Naive thymus-derived CD8-positive, alpha-beta T cell (primary cell): ENCODE results near the gene SPEN. TPM values are rescaled to one million over a fixed set of nuclear protein-coding genes. Genes with fewer than 3 reads are reported as not detected.

Experiments
- ATAC-seq, 2 donors: fragments of 150-1000 bp; cut with Tn5 transposase in 1 of 2; sonication (Bioruptor Pico), chemical (Tn5 transposase) in 1 of 2; 1 replicate in 1 of 2; 2 replicates in 1 of 2; pipeline ENCODE4 v1.10.0; 2021; ENCODE audit warnings: mild to moderate bottlenecking in 2 of 2, moderate library complexity in 2 of 2
- POLR2A ChIA-PET: fragments of 350-600 bp; sonication (Branson Sonifier 250); formaldehyde crosslinking; loops from one replicate; lab custom pipeline; 2021; ENCODE audit warnings: antibody characterized with exemption; lab: Charles Lee
- DNase-seq, 10 donors: peaks; one replicate each; pipeline versions ENCODE4 v3.0.0 to v3.0.0-alpha.2; 2020 to 2022
- H3K27ac Mint-ChIP-seq, 10 donors: one replicate each; pipeline ENCODE4 v1.8.0; 2020 to 2022; ENCODE audit warnings: mild to moderate bottlenecking in 10 of 10, mixed read lengths in 10 of 10, moderate library complexity in 4 of 10, inconsistent platforms in 1 of 10
- H3K27me3 Mint-ChIP-seq, 5 donors: one replicate each; pipeline ENCODE4 v1.8.0; 2021 to 2022; ENCODE audit warnings: mixed read lengths in 5 of 5
- H3K36me3 Mint-ChIP-seq, 3 donors: one replicate each; pipeline ENCODE4 v1.8.0; 2020 to 2022; ENCODE audit warnings: mixed read lengths in 3 of 3, mild to moderate bottlenecking in 2 of 3, inconsistent platforms in 1 of 3
- H3K4me1 Mint-ChIP-seq, 4 donors: one replicate each; pipeline ENCODE4 v1.8.0; 2021 to 2022; ENCODE audit warnings: mixed read lengths in 4 of 4
- H3K4me3 Mint-ChIP-seq, 10 donors: one replicate each; pipeline ENCODE4 v1.8.0; 2020 to 2022; ENCODE audit warnings: mild to moderate bottlenecking in 10 of 10, mixed read lengths in 10 of 10, moderate library complexity in 6 of 10, inconsistent platforms in 1 of 10
- H3K9me3 Mint-ChIP-seq, 9 donors: one replicate each; pipeline ENCODE4 v1.8.0; 2020 to 2022; ENCODE audit warnings: mixed read lengths in 9 of 9, mild to moderate bottlenecking in 3 of 9, inconsistent platforms in 1 of 9, moderate library complexity in 1 of 9
- polyA plus RNA-seq, 3 donors: library from polyadenylated mRNA; unstranded; fragments of 300-500 nt; fragmentation: Illumina TruSeq; gene quantifications; one replicate each; pipeline ENCODE4 v1.2.3, GENCODE V29; 2021
- total RNA-seq, 8 experiments: library from RNA in 2 of 8; stranded (reverse) in 2 of 8; gene quantifications; one replicate each; pipeline ENCODE4 v1.2.3 and lab custom pipeline; 2021 to 2026

The SPEN gene
- total and polyA plus RNA-seq, 5 experiments from 2014 or later: 4.0 to 88.3 (median 38.0) TPM

- H3K4me3 Mint-ChIP-seq: peak overlapping the region in 7 of 10 donors; percentile 12 to 66 (median 30)
- POLR2A ChIA-PET: interaction anchor here (1.6 kb wide), 1 partner anchor 115 kb away, joined by 4 read pairs; no protein-coding TSS in a partner anchor
- DNase-seq: no peak
- H3K9me3 Mint-ChIP-seq: no peaks in the 10 kb centered on the region
- no peak for ATAC-seq
- H3K4me1 Mint-ChIP-seq: peaks cover 26 to 63% (median 50%) of the 10 kb centered on the region in 4 donors
- peaks cover 0 to 36% (median 3%) of the 10 kb centered on the region in 3 donors for H3K36me3 Mint-ChIP-seq
- H3K27me3 Mint-ChIP-seq: no peaks in the 10 kb centered on the region
- H3K27ac Mint-ChIP-seq: peak overlapping the region; percentile 64 to 95 (median 88)
These were observed 101.3 kb downstream of the SPEN start for GRCh38 chr1:15948595-15949452.

- Mint-ChIP-seq H3K36me3 (peaks cover 0 to 36% (median 3%) of the 10 kb centered on the region in 3 donors), H3K4me3 (peak overlapping the region in 9 of 10 donors; percentile 10 to 66 (median 36)), H3K27ac (peak overlapping the region; percentile 70 to 95 (median 91)), H3K27me3 (no peaks in the 10 kb centered on the region), H3K9me3 (no peaks in the 10 kb centered on the region), H3K4me1 (peaks cover 28 to 71% (median 58%) of the 10 kb centered on the region in 4 donors)
- peak; percentile 31 to 77 (median 50) for DNase-seq
- ATAC-seq: peak; percentile 76 to 82
- POLR2A ChIA-PET: interaction anchor here (1.4 to 1.6 kb wide), 2 partner anchors 26 to 115 kb away, joined by 4 to 5 read pairs; partner anchors contain the start of gene ZBTB17
These were observed 102.1 kb downstream of the SPEN start for GRCh38 chr1:15949453-15950245.

GRCh38 chr1:15950302-15950701 is 102.8 kb downstream of the SPEN start:
- no peaks in the 10 kb centered on the region for H3K27me3 Mint-ChIP-seq
- peak overlapping the region in 8 of 10 donors; percentile 11 to 67 (median 46) for H3K4me3 Mint-ChIP-seq
- peaks cover 0 to 33% (median 3%) of the 10 kb centered on the region in 3 donors for H3K36me3 Mint-ChIP-seq
- H3K9me3 Mint-ChIP-seq: no peaks in the 10 kb centered on the region
- ATAC-seq: peak; percentile 18 to 20
- POLR2A ChIA-PET: interaction anchor here (1.4 to 1.6 kb wide), 2 partner anchors 25 to 116 kb away, joined by 4 to 5 read pairs; partner anchors contain the start of gene ZBTB17
- H3K27ac Mint-ChIP-seq: peak overlapping the region; percentile 70 to 95 (median 91)
- peak in 1 of 10 donors; percentile 55 for DNase-seq
- H3K4me1 Mint-ChIP-seq: peaks cover 28 to 74% (median 63%) of the 10 kb centered on the region in 4 donors

- H3K4me1 Mint-ChIP-seq: peaks cover 28 to 79% (median 66%) of the 10 kb centered on the region in 4 donors
- H3K4me3 Mint-ChIP-seq: peak overlapping the region in 8 of 10 donors; percentile 16 to 67 (median 54)
- peaks cover 0 to 33% (median 3%) of the 10 kb centered on the region in 3 donors for H3K36me3 Mint-ChIP-seq
- ATAC-seq (peak in 1 of 2 donors; percentile 38), DNase-seq (peak in 2 of 10 donors; percentile 19 to 65)
- H3K27ac Mint-ChIP-seq: peak overlapping the region; percentile 70 to 95 (median 91)
- H3K9me3 Mint-ChIP-seq: no peaks in the 10 kb centered on the region
- no peaks in the 10 kb centered on the region for H3K27me3 Mint-ChIP-seq
- POLR2A ChIA-PET: interaction anchor here (1.4 to 1.6 kb wide), 2 partner anchors 25 to 117 kb away, joined by 4 to 5 read pairs; partner anchors contain the start of gene ZBTB17
These were observed 103.3 kb downstream of the SPEN start for GRCh38 chr1:15950763-15951295.

- H3K27ac Mint-ChIP-seq: peak overlapping the region; percentile 40 to 95 (median 91)
- H3K36me3 Mint-ChIP-seq: peaks cover 0 to 29% (median 3%) of the 10 kb centered on the region in 3 donors
- peaks cover 35 to 86% (median 73%) of the 10 kb centered on the region in 4 donors for H3K4me1 Mint-ChIP-seq
- no peaks in the 10 kb centered on the region for H3K9me3 Mint-ChIP-seq
- POLR2A ChIA-PET: no interaction called here
- DNase-seq (peak in 1 of 10 donors; percentile 61), ATAC-seq (no peak)
- H3K4me3 Mint-ChIP-seq: peak overlapping the region in 5 of 10 donors; percentile 10 to 65 (median 43)
- no peaks in the 10 kb centered on the region for H3K27me3 Mint-ChIP-seq
These were observed 104.0 kb downstream of the SPEN start for GRCh38 chr1:15951341-15952153.

- Mint-ChIP-seq H3K27ac (peak overlapping the region in 9 of 10 donors; percentile 27 to 95 (median 86)), H3K4me3 (peak overlapping the region in 2 of 10 donors; percentile 7 to 43), H3K9me3 (no peaks in the 10 kb centered on the region), H3K4me1 (peaks cover 41 to 88% (median 81%) of the 10 kb centered on the region in 4 donors), H3K36me3 (peaks cover 0 to 27% (median 2%) of the 10 kb centered on the region in 3 donors), H3K27me3 (no peaks in the 10 kb centered on the region)
- ATAC-seq (no peak), DNase-seq (peak in 1 of 10 donors; percentile 60)
- POLR2A ChIA-PET: no interaction called here
These were observed 105.1 kb downstream of the SPEN start for GRCh38 chr1:15952317-15953258.

GRCh38 chr1:15953294-15953771 is 105.8 kb downstream of the SPEN start:
- no peak overlapping the region for H3K4me3 Mint-ChIP-seq
- ATAC-seq (no peak), DNase-seq (peak in 1 of 10 donors; percentile 55)
- POLR2A ChIA-PET: no interaction called here
- H3K27me3 Mint-ChIP-seq: no peaks in the 10 kb centered on the region
- no peaks in the 10 kb centered on the region for H3K9me3 Mint-ChIP-seq
- H3K36me3 Mint-ChIP-seq: peaks cover 0 to 25% (median 0%) of the 10 kb centered on the region in 3 donors
- peaks cover 46 to 87% (median 86%) of the 10 kb centered on the region in 4 donors for H3K4me1 Mint-ChIP-seq
- H3K27ac Mint-ChIP-seq: peak overlapping the region in 5 of 10 donors; percentile 19 to 80 (median 65)

- H3K4me3 Mint-ChIP-seq: no peak overlapping the region
- H3K4me1 Mint-ChIP-seq: peaks cover 49 to 90% (median 87%) of the 10 kb centered on the region in 4 donors
- DNase-seq: no peak
- H3K27ac Mint-ChIP-seq: peak overlapping the region in 7 of 10 donors; percentile 19 to 80 (median 63)
- peaks cover 0 to 24% (median 0%) of the 10 kb centered on the region in 3 donors for H3K36me3 Mint-ChIP-seq
- POLR2A ChIA-PET: no interaction called here
- H3K9me3 Mint-ChIP-seq: no peaks in the 10 kb centered on the region
- no peaks in the 10 kb centered on the region for H3K27me3 Mint-ChIP-seq
- ATAC-seq: no peak
These were observed 106.3 kb downstream of the SPEN start for GRCh38 chr1:15953791-15954241.

GRCh38 chr1:15954316-15954715 is 106.8 kb downstream of the SPEN start:
- Mint-ChIP-seq H3K27me3 (no peaks in the 10 kb centered on the region), H3K36me3 (peaks cover 0 to 21% (median 0%) of the 10 kb centered on the region in 3 donors), H3K4me3 (peak overlapping the region in 1 of 10 donors; percentile 34), H3K27ac (peak overlapping the region in 4 of 10 donors; percentile 37 to 80 (median 65)), H3K4me1 (peaks cover 48 to 87% (median 85%) of the 10 kb centered on the region in 4 donors), H3K9me3 (no peaks in the 10 kb centered on the region)
- DNase-seq (no peak), ATAC-seq (no peak)
- POLR2A ChIA-PET: no interaction called here

- DNase-seq (no peak), ATAC-seq (no peak)
- peak overlapping the region in 2 of 10 donors; percentile 14 to 26 for H3K4me3 Mint-ChIP-seq
- peaks cover 47 to 85% (median 81%) of the 10 kb centered on the region in 4 donors for H3K4me1 Mint-ChIP-seq
- peak overlapping the region in 6 of 10 donors; percentile 42 to 85 (median 48) for H3K27ac Mint-ChIP-seq
- H3K9me3 Mint-ChIP-seq: no peaks in the 10 kb centered on the region
- POLR2A ChIA-PET: no interaction called here
- H3K36me3 Mint-ChIP-seq: peaks cover 0 to 23% (median 0%) of the 10 kb centered on the region in 3 donors
- no peaks in the 10 kb centered on the region for H3K27me3 Mint-ChIP-seq
These were observed 108.0 kb downstream of the SPEN start for GRCh38 chr1:15955552-15955951.
